ENCODE measurements around the gene GTF2H3.

- TF ChIP-seq CTCF (IDR thresholded peaks at IDR 0.05) (no peak), POLR2A (IDR thresholded peaks at IDR 0.05) (no peak)
Observed at GRCh38 chr12:123595729-123596128, 37.9 kb upstream of the GTF2H3 start.
